ENCODE measurements around the gene CAPZA1.

Gene CAPZA1

DNA sequence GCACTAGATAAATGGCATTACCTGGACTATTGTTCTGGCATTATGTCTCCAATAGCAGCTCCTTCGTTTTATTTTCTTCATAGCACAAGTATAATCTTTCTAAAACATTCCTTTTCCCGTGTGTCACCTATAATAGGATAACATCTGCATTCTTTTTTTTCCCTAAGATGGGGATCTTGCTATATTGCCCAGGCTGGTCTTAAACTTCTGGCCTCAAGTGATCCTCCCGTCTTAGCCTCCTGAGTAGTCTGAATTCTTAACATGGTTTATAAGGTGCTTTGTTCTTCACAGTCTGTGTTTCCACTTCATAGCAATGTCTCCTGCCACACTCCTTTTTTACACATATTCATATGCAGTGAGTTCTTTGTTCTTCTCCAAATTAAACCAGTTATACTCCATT is 46.2 kb downstream of the CAPZA1 start:
- H3K9ac ChIP-seq (ENCODE audit: low read length) = no peak overlapping the region
- H4K91ac ChIP-seq (ENCODE audit: low read depth, low read length) = no peak overlapping the region
- no peak overlapping the region for H3K18ac ChIP-seq (ENCODE audit: low read length)
- H3K27me3 ChIP-seq (ENCODE audit: insufficient read depth, low read length) = no peaks in the 10 kb centered on the region
- H2BK12ac ChIP-seq (ENCODE audit: low read length) = no peak overlapping the region
- no peak overlapping the region for H4K8ac ChIP-seq (ENCODE audit: low read depth, low read length)
- no peak overlapping the region for H3K4me2 ChIP-seq (ENCODE audit: low read length)
- no peak overlapping the region for H2AFZ ChIP-seq (ENCODE audit: insufficient read depth, low read length, poor library complexity)
- no peak overlapping the region for H3K4ac ChIP-seq (ENCODE audit: low read depth, low read length)
- no peak overlapping the region for H3K4me3 ChIP-seq (ENCODE audit: low read depth, low read length)
- no peak overlapping the region for H2BK120ac ChIP-seq (ENCODE audit: insufficient read depth, low read length, poor library complexity)
- no peak overlapping the region for H3K23ac ChIP-seq (ENCODE audit: low read length)
- no peaks in the 10 kb centered on the region for H3K79me1 ChIP-seq (ENCODE audit: low read length)
- no peaks in the 10 kb centered on the region for H3K4me1 ChIP-seq (ENCODE audit: control insufficient read depth in 1 of 2, insufficient read depth in 2 of 2, low read length in 2 of 2)
- H3K27ac ChIP-seq (ENCODE audit: low read depth, low read length) = no peak overlapping the region
- no peaks in the 10 kb centered on the region for H3K79me2 ChIP-seq (ENCODE audit: control insufficient read depth, insufficient read depth, low read length, poor library complexity)
- H2BK5ac ChIP-seq (ENCODE audit: low read depth, low read length, poor library complexity) = no peak overlapping the region
- WGBS (ENCODE audit: extremely low coverage, insufficient coverage, insufficient read length) = no CpG with 5 or more reads among the region's 3 CpGs
- H2AK5ac ChIP-seq (ENCODE audit: low read length) = no peak overlapping the region
- no peaks in the 10 kb centered on the region for H3K9me3 ChIP-seq (ENCODE audit: insufficient read depth, low read depth, low read length)
- peaks cover 25 to 38% of the 10 kb centered on the region in 2 experiments for H3K36me3 ChIP-seq (ENCODE audit: control insufficient read depth in 1 of 2, insufficient read depth in 2 of 2, low read length in 2 of 2)
- H4K12ac ChIP-seq (ENCODE audit: low read depth, low read length) = no peak overlapping the region
- no peak overlapping the region for H3K14ac ChIP-seq (ENCODE audit: low read length)
- peak; percentile 26 to 83 for DNase-seq

DNA sequence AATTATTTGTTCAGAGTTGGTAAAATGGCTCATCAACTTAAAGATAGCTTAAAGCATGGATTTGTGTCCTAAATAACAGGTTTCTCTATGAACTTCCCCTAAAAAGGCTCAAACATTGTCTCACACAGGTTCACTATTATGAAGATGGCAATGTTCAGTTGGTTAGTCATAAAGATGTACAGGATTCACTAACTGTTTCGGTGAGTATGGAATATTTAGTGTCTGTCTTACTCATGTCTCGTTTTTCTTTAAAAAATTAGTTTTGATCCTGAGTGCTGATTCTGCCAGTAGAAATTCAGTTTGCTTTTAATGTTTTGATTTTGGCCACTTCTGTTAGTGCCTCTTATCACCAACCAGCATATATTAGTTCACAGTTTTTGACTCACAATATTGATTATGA is 47.3 kb downstream of the CAPZA1 start:
- Histone ChIP-seq H3K18ac (ENCODE audit: low read length) (no peak overlapping the region), H3K27me3 (ENCODE audit: insufficient read depth, low read length) (no peaks in the 10 kb centered on the region), H3K4me1 (ENCODE audit: control insufficient read depth in 1 of 2, insufficient read depth in 2 of 2, low read length in 2 of 2) (no peaks in the 10 kb centered on the region), H3K79me1 (ENCODE audit: low read length) (no peaks in the 10 kb centered on the region), H3K23ac (ENCODE audit: low read length) (no peak overlapping the region), H3K9ac (ENCODE audit: low read length) (no peak overlapping the region), H4K91ac (ENCODE audit: low read depth, low read length) (no peak overlapping the region), H2BK120ac (ENCODE audit: insufficient read depth, low read length, poor library complexity) (no peak overlapping the region), H4K12ac (ENCODE audit: low read depth, low read length) (no peak overlapping the region), H3K4ac (ENCODE audit: low read depth, low read length) (no peak overlapping the region), H3K79me2 (ENCODE audit: control insufficient read depth, insufficient read depth, low read length, poor library complexity) (no peaks in the 10 kb centered on the region), H3K9me3 (ENCODE audit: insufficient read depth, low read depth, low read length) (no peaks in the 10 kb centered on the region), H2BK5ac (ENCODE audit: low read depth, low read length, poor library complexity) (no peak overlapping the region), H2AFZ (ENCODE audit: insufficient read depth, low read length, poor library complexity) (no peak overlapping the region), H3K4me3 (ENCODE audit: low read depth, low read length) (no peak overlapping the region), H3K27ac (ENCODE audit: low read depth, low read length) (no peak overlapping the region), H4K8ac (ENCODE audit: low read depth, low read length) (no peak overlapping the region), H2BK12ac (ENCODE audit: low read length) (no peak overlapping the region), H3K36me3 (ENCODE audit: control insufficient read depth in 1 of 2, insufficient read depth in 2 of 2, low read length in 2 of 2) (peaks cover 22 to 32% of the 10 kb centered on the region in 2 experiments), H3K4me2 (ENCODE audit: low read length) (no peak overlapping the region), H2AK5ac (ENCODE audit: low read length) (no peak overlapping the region), H3K14ac (ENCODE audit: low read length) (no peak overlapping the region)
- WGBS (ENCODE audit: extremely low coverage, insufficient coverage, insufficient read length) = no CpG with 5 or more reads among the region's 2 CpGs
- DNase-seq = no peak

DNA sequence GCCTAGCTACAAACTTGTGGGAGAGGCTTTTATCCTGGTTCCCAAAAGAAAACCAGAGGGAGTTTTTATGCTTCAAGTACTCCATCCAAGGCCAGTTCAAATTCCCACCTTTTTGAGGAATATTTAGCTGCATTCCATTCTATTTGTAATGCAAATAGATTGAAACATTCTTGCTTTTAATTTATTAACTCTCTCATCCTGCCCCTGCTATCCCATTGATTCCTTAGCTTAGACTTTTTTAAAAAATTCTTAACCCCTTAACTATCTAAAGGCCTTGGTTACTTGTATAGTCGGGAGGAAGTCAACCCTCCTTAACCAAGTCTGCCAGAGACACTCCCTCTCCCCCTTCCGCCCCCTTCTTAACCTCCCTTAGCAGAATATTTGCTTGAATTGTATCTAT is 52.4 kb downstream of the CAPZA1 start:
- H2BK12ac ChIP-seq (ENCODE audit: low read length) = no peak overlapping the region
- no peaks in the 10 kb centered on the region for H3K9me3 ChIP-seq (ENCODE audit: insufficient read depth, low read depth, low read length)
- H3K4me1 ChIP-seq (ENCODE audit: control insufficient read depth in 1 of 2, insufficient read depth in 2 of 2, low read length in 2 of 2) = peaks cover 0 to 5% of the 10 kb centered on the region in 2 experiments
- no peak overlapping the region for H2AFZ ChIP-seq (ENCODE audit: insufficient read depth, low read length, poor library complexity)
- H4K91ac ChIP-seq (ENCODE audit: low read depth, low read length) = no peak overlapping the region
- no peak overlapping the region for H2AK5ac ChIP-seq (ENCODE audit: low read length)
- no peak overlapping the region for H4K8ac ChIP-seq (ENCODE audit: low read depth, low read length)
- no peak overlapping the region for H3K4me3 ChIP-seq (ENCODE audit: low read depth, low read length)
- no peak overlapping the region for H3K4ac ChIP-seq (ENCODE audit: low read depth, low read length)
- no CpG with 5 or more reads among the region's 2 CpGs for WGBS (ENCODE audit: extremely low coverage, insufficient coverage, insufficient read length)
- H3K14ac ChIP-seq (ENCODE audit: low read length) = no peak overlapping the region
- no peak overlapping the region for H4K12ac ChIP-seq (ENCODE audit: low read depth, low read length)
- H3K27me3 ChIP-seq (ENCODE audit: insufficient read depth, low read length) = no peaks in the 10 kb centered on the region
- H3K79me2 ChIP-seq (ENCODE audit: control insufficient read depth, insufficient read depth, low read length, poor library complexity) = peaks cover 12% of the 10 kb centered on the region
- peaks cover 14% of the 10 kb centered on the region for H3K79me1 ChIP-seq (ENCODE audit: low read length)
- H3K9ac ChIP-seq (ENCODE audit: low read length) = no peak overlapping the region
- H3K27ac ChIP-seq (ENCODE audit: low read depth, low read length) = no peak overlapping the region
- no peak overlapping the region for H2BK5ac ChIP-seq (ENCODE audit: low read depth, low read length, poor library complexity)
- H3K36me3 ChIP-seq (ENCODE audit: control insufficient read depth in 1 of 2, insufficient read depth in 2 of 2, low read length in 2 of 2) = peaks cover 10 to 15% of the 10 kb centered on the region in 2 experiments
- DNase-seq = no peak
- H3K4me2 ChIP-seq (ENCODE audit: low read length) = no peak overlapping the region
- no peak overlapping the region for H2BK120ac ChIP-seq (ENCODE audit: insufficient read depth, low read length, poor library complexity)
- no peak overlapping the region for H3K18ac ChIP-seq (ENCODE audit: low read length)
- H3K23ac ChIP-seq (ENCODE audit: low read length) = no peak overlapping the region

DNA sequence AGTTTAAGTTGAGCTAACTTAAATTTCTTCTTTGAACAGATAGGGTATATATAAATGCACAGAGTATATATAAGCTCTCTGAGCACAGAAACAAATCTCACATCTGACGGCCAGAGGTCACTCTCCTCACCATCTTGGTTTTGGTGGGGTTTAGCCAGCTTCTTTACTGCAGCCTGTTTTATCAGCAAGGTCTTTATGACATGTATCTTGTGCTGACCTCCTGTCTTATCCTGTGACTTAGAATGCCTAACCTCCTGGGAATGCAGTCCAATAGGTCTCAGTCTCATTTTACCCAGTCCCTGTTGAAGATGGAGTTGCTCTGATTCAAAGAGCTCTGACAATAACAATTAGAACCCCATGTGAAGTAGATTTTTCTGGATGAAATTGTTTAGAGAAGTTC is 53.2 kb downstream of the CAPZA1 start:
- no peak overlapping the region for H2BK12ac ChIP-seq (ENCODE audit: low read length)
- peaks cover 0 to 5% of the 10 kb centered on the region in 2 experiments for H3K4me1 ChIP-seq (ENCODE audit: control insufficient read depth in 1 of 2, insufficient read depth in 2 of 2, low read length in 2 of 2)
- no peak overlapping the region for H2BK120ac ChIP-seq (ENCODE audit: insufficient read depth, low read length, poor library complexity)
- no peak overlapping the region for H2AFZ ChIP-seq (ENCODE audit: insufficient read depth, low read length, poor library complexity)
- DNase-seq = peak in 1 of 2 donors; percentile 8
- H4K91ac ChIP-seq (ENCODE audit: low read depth, low read length) = no peak overlapping the region
- peaks cover 4 to 9% of the 10 kb centered on the region in 2 experiments for H3K36me3 ChIP-seq (ENCODE audit: control insufficient read depth in 1 of 2, insufficient read depth in 2 of 2, low read length in 2 of 2)
- no peak overlapping the region for H3K4me2 ChIP-seq (ENCODE audit: low read length)
- no peak overlapping the region for H3K27ac ChIP-seq (ENCODE audit: low read depth, low read length)
- no peaks in the 10 kb centered on the region for H3K9me3 ChIP-seq (ENCODE audit: insufficient read depth, low read depth, low read length)
- H3K4me3 ChIP-seq (ENCODE audit: low read depth, low read length) = no peak overlapping the region
- no peak overlapping the region for H3K4ac ChIP-seq (ENCODE audit: low read depth, low read length)
- H3K23ac ChIP-seq (ENCODE audit: low read length) = no peak overlapping the region
- no peak overlapping the region for H4K12ac ChIP-seq (ENCODE audit: low read depth, low read length)
- whole genome bisulfite sequencing (ENCODE audit: extremely low coverage, insufficient coverage, insufficient read length) = no CpG with 5 or more reads among the region's 1 CpG
- H2BK5ac ChIP-seq (ENCODE audit: low read depth, low read length, poor library complexity) = no peak overlapping the region
- no peak overlapping the region for H3K18ac ChIP-seq (ENCODE audit: low read length)
- peaks cover 14% of the 10 kb centered on the region for H3K79me1 ChIP-seq (ENCODE audit: low read length)
- H3K79me2 ChIP-seq (ENCODE audit: control insufficient read depth, insufficient read depth, low read length, poor library complexity) = peaks cover 12% of the 10 kb centered on the region
- no peaks in the 10 kb centered on the region for H3K27me3 ChIP-seq (ENCODE audit: insufficient read depth, low read length)
- no peak overlapping the region for H3K14ac ChIP-seq (ENCODE audit: low read length)
- H2AK5ac ChIP-seq (ENCODE audit: low read length) = no peak overlapping the region
- no peak overlapping the region for H3K9ac ChIP-seq (ENCODE audit: low read length)
- no peak overlapping the region for H4K8ac ChIP-seq (ENCODE audit: low read depth, low read length)
